AG04450 (cell line): ENCODE results near the gene UVRAG. TPM values are rescaled to one million over a fixed set of nuclear protein-coding genes. Genes with fewer than 3 reads are reported as not detected.

Experiments used
- CTCF ChIA-PET: fragments of 300-600, 350-600 bp; formaldehyde crosslinking; extraction: SDS; loops from one replicate; lab custom pipeline; 2022; ENCODE audit warnings: antibody characterized with exemption, inconsistent platforms; lab: Charles Lee
- POLR2A ChIA-PET: fragments of 350-600 bp; formaldehyde crosslinking; extraction: SDS; loops from one replicate; lab custom pipeline; 2021; ENCODE audit warnings: antibody characterized with exemption, inconsistent platforms; lab: Yijun Ruan, JAX
- DNase-seq: peaks from one replicate; pipeline ENCODE4 v3.0.0-alpha.2; 2011; ENCODE audit warnings: low read depth, low spot score
- H3K27ac ChIP-seq: one replicate; pipeline ENCODE4 v1.5.1; 2012; ENCODE audit warnings: low read depth, low read length, control low read depth
- H3K27me3 ChIP-seq: one replicate; pipeline ENCODE4 v1.6.0; 2012; ENCODE audit warnings: low read length; ENCODE audit not compliant: control insufficient read depth, insufficient read depth
- H3K4me3 ChIP-seq: 2 replicates; pipeline ENCODE4 v1.5.1; 2011; ENCODE audit warnings: mild to moderate bottlenecking, low read depth, low read length, control low read depth
- H3K9me3 ChIP-seq: 2 replicates; pipeline ENCODE4 v1.5.1; 2012; ENCODE audit warnings: low read length; ENCODE audit not compliant: control insufficient read depth, insufficient read depth
- polyA plus RNA-seq: library from polyadenylated mRNA; depleted of rRNA; stranded (reverse); fragments of >200 nt; gene quantifications from 2 replicates; pipeline ENCODE4 v1.2.3, GENCODE V29; 2011
- TF ChIP-seq, protein P1 (sequence below): IDR thresholded peaks from 2 replicates; pipeline ENCODE4 v1.5.1; 2011; ENCODE audit warnings: low read depth, low read length, control low read depth, inconsistent platforms

UVRAG gene
- polyA plus RNA-seq, 1 experiment: 11.6 TPM

DNA sequence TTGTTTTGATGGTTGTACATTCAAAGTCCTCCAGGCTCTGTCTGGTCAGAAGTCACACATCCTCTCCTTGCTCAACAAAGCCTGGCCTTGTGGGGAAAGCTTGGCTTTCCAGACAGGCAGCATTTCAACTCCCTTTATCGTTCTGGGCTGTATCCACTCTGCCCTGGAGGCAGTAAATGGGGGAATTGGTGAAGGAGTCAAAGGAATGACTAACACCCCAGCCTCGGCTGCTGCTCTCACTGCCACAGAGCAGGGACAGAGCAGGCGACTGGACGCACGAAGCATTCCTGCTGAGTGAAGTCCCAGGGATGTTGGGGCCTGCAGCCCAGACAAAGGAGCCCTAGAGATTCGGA is 338.5 kb downstream of the UVRAG start:
- TF ChIP-seq, protein P1, sequence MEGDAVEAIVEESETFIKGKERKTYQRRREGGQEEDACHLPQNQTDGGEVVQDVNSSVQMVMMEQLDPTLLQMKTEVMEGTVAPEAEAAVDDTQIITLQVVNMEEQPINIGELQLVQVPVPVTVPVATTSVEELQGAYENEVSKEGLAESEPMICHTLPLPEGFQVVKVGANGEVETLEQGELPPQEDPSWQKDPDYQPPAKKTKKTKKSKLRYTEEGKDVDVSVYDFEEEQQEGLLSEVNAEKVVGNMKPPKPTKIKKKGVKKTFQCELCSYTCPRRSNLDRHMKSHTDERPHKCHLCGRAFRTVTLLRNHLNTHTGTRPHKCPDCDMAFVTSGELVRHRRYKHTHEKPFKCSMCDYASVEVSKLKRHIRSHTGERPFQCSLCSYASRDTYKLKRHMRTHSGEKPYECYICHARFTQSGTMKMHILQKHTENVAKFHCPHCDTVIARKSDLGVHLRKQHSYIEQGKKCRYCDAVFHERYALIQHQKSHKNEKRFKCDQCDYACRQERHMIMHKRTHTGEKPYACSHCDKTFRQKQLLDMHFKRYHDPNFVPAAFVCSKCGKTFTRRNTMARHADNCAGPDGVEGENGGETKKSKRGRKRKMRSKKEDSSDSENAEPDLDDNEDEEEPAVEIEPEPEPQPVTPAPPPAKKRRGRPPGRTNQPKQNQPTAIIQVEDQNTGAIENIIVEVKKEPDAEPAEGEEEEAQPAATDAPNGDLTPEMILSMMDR: no peak
- ChIA-PET POLR2A (no interaction called here), CTCF (interaction anchor here (1.5 to 3.4 kb wide), 2 partner anchors 256 to 273 kb away, joined by 3 to 309 read pairs; no protein-coding TSS in a partner anchor)
- no peak overlapping the region for H3K27ac ChIP-seq
- H3K27me3 ChIP-seq: peaks cover 15% of the 10 kb centered on the region
- no peak overlapping the region for H3K4me3 ChIP-seq
- no peak for DNase-seq
- H3K9me3 ChIP-seq: no peaks in the 10 kb centered on the region; the same call in 1 of the 2 replicates

DNA sequence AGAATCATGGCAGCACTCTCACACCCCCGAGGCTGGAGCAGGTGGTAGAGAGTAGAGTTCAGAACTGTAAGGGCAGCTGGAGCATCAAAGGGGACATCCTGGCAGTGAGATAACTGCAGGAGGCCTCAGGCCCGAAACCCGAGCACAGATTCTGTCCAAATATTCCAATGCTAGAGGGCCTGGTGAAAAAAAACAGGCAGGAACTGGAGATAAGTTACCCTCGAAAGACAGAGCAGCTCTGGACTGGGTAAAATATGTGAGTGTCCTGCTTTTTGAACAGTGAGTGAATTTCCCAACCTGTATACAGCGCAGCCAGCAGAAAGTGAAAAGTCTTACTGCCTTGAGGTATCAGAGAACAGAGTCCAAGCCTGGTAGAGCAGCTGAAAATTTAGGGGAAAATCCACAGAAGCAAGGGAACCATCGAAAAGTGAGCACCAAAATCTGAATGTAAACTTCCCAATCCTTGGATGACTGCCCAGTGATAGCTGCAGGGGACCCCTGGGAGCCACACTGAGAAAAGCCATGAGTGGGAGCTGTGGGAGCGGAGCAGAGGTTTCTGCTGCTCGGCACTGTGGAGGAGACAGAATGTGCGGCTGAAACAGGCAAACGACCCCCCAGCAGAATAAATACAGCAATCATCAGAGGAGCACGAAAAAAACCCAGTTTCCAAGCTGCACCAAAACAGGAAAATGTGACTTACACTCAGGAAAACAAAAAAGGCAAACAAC is 340.7 kb downstream of the UVRAG start:
- TF ChIP-seq, protein P1: no peak
- H3K27ac ChIP-seq: no peak overlapping the region
- POLR2A ChIA-PET: interaction anchor here (0.7 kb wide), 3 partner anchors 93 to 256 kb away, joined by 3 to 6 read pairs (median 4); no protein-coding TSS in a partner anchor
- CTCF ChIA-PET: no interaction called here
- no peak overlapping the region for H3K4me3 ChIP-seq
- H3K27me3 ChIP-seq: peaks cover 22% of the 10 kb centered on the region
- DNase-seq: no peak
- H3K9me3 ChIP-seq: no peaks in the 10 kb centered on the region; the same call in 1 of the 2 replicates

DNA sequence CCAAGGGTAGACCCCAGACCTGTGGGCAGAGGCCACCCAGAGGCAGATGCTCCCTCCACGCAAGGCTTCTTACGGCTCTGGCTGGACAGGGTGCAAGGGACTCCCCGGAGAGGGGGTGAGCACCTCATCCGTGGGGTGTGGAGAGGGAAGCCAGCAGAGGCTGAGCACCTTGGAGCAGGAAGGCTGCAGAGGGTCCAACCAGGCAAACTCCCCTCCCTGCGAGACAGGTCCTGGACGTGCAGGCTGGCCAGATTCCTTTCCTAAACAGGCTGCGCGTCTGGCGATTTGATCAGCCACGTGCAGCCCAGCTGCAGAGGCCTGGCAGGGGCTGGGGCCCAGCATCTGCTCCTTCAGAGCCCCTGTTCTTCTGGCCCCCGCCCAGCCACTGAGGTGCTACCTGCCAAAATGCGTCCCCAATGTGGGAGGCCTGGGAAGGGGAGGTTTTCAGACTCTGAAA is 342.0 kb downstream of the UVRAG start:
- CTCF ChIA-PET: no interaction called here
- Histone ChIP-seq H3K4me3 (no peak overlapping the region), H3K9me3 (no peaks in the 10 kb centered on the region; the same call in 1 of the 2 replicates), H3K27ac (no peak overlapping the region), H3K27me3 (peaks cover 22% of the 10 kb centered on the region)
- POLR2A ChIA-PET: no interaction called here
- TF ChIP-seq, protein P1: no peak
- DNase-seq: no peak

DNA sequence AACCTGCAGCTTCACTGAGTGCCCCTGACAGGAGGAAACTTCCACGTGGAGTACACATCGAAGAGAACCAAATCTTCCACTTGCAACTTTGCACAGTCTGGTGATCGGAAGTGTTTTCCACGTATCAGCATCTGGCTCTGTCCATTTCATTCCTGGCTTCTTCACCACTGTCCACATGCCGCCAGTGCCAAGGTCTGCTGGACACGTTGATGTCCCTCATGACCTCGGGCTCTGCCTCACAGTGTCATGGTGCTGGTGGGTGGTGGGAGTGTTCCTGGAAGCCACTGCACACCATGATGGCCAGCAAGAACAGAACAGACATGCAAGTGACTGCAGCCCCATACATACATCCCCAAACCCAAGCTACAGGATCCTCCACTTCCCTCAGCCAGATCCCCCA is 342.9 kb downstream of the UVRAG start:
- no peak for DNase-seq
- TF ChIP-seq, protein P1: no peak
- Histone ChIP-seq H3K27ac (no peak overlapping the region), H3K9me3 (no peaks in the 10 kb centered on the region; the same call in 1 of the 2 replicates), H3K4me3 (no peak overlapping the region), H3K27me3 (peaks cover 20% of the 10 kb centered on the region)
- CTCF ChIA-PET: no interaction called here
- POLR2A ChIA-PET: no interaction called here
